GM12878 (cell line): ENCODE results near the gene RETNLB. TPM values are rescaled to one million over a fixed set of nuclear protein-coding genes. Genes with fewer than 3 reads are reported as not detected.

Source experiments
- ATAC-seq: fragments of 200-7000 bp; cut with Tn5 transposase; 3 replicates; pipeline ENCODE4 v1.9.1; 2020; ENCODE audit warnings: mild to moderate bottlenecking, moderate library complexity
- BruUV-seq: library from RNA; stranded (reverse); fragments of 400-500 nt; replicated peaks from 2 replicates; lab custom pipeline; 2021; lab: Mats Ljungman, UMichigan
- CTCF ChIA-PET: fragments of 300-600 bp; sonication (Branson Sonifier 250); formaldehyde crosslinking; extraction: SDS; loops from one replicate; lab custom pipeline; 2021; ENCODE audit warnings: inconsistent platforms; lab: Yijun Ruan, JAX
- POLR2A ChIA-PET: fragments of 350-600 bp; formaldehyde crosslinking; extraction: SDS; loops from one replicate; lab custom pipeline; 2021; ENCODE audit warnings: inconsistent platforms; lab: Charles Lee
- RAD21 ChIA-PET: fragments of 300-600 bp; sonication (Branson Sonifier 250); formaldehyde crosslinking; loops from one replicate; lab custom pipeline; 2023; ENCODE audit warnings: antibody characterized with exemption; ENCODE audit not compliant: unreplicated experiment; lab: Charles Lee
- SMC1A ChIA-PET: fragments of 300-600 bp; sonication (Branson Sonifier 250); formaldehyde crosslinking; loops from one replicate; lab custom pipeline; 2023; ENCODE audit not compliant: unreplicated experiment, uncharacterized antibody; lab: Charles Lee
- DNase-seq: peaks from one replicate; pipeline ENCODE4 v3.0.0-alpha.2; 2011; ENCODE audit warnings: low read depth, low spot score
- FAIRE-seq: peaks from 3 replicates; lab custom pipeline; 2011; peaks lifted over from hg19 to GRCh38; lab: Jason Lieb, UNC
- H2AFZ ChIP-seq: 2 replicates; pipeline ENCODE4 v1.6.0; 2011; ENCODE audit warnings: low read depth, low read length, control low read depth; ENCODE audit not compliant: control insufficient read depth
- H3K27ac ChIP-seq: 2 replicates; pipeline ENCODE4 v1.5.1; 2011; ENCODE audit warnings: control low read depth; ENCODE audit not compliant: control insufficient read depth, insufficient read depth
- H3K27me3 ChIP-seq, 2 experiments: replicated peaks in 1 of 2; 2 replicates each; pipeline versions ENCODE4 v1.6.0 to v1.6.1; 2011; ENCODE audit warnings: low read length in 1 of 2; ENCODE audit not compliant: control insufficient read depth in 2 of 2, insufficient read depth in 2 of 2
- H3K36me3 ChIP-seq, 2 experiments: 2 replicates each; pipeline ENCODE4 v1.5.1; 2011; ENCODE audit warnings: low read length in 1 of 2; ENCODE audit not compliant: control insufficient read depth in 2 of 2, insufficient read depth in 2 of 2
- H3K4me1 ChIP-seq: 2 replicates; pipeline ENCODE4 v1.6.1; 2011; ENCODE audit warnings: mild to moderate bottlenecking, low read length, moderate library complexity, mixed read lengths; ENCODE audit not compliant: control insufficient read depth, insufficient read depth
- H3K4me2 ChIP-seq: 2 replicates; pipeline ENCODE4 v1.6.0; 2011; ENCODE audit warnings: control low read depth; ENCODE audit not compliant: control insufficient read depth, insufficient read depth
- H3K4me3 ChIP-seq: fragments of 200-600 bp; sonication (generic); 2 replicates; pipeline ENCODE4 v1.5.1; 2016
- H3K79me2 ChIP-seq: 2 replicates; pipeline ENCODE4 v1.6.0; 2011; ENCODE audit warnings: low read length; ENCODE audit not compliant: control insufficient read depth, insufficient read depth
- H3K9ac ChIP-seq: 2 replicates; pipeline ENCODE4 v1.8.0; 2011; ENCODE audit warnings: low read length, control low read depth, mixed read lengths; ENCODE audit not compliant: control insufficient read depth, insufficient read depth
- H3K9me3 ChIP-seq: replicated peaks from 3 replicates; pipeline ENCODE4 v1.5.1; 2011; ENCODE audit warnings: mild to moderate bottlenecking, low read length; ENCODE audit not compliant: control insufficient read depth, insufficient read depth
- H4K20me1 ChIP-seq: 2 replicates; pipeline ENCODE4 v1.6.0; 2011; ENCODE audit not compliant: control insufficient read depth, insufficient read depth
- ATF7 ChIP-seq: fragments of 450-650 bp; IDR thresholded peaks from 2 replicates; pipeline ENCODE4 v1.6.1; 2016; ENCODE audit warnings: low read depth, mild to moderate bottlenecking
- BACH1 ChIP-seq: fragments of 450-650 bp; IDR thresholded peaks from 2 replicates; pipeline ENCODE4 v1.6.1; 2017; ENCODE audit warnings: mild to moderate bottlenecking, borderline replicate concordance
- CEBPZ ChIP-seq: fragments of 150-350 bp; IDR thresholded peaks from 2 replicates; pipeline ENCODE4 v1.6.1; 2016; ENCODE audit warnings: low read depth, low read length
- CTCF ChIP-seq, 3 experiments: IDR thresholded peaks in 2 of 3; conservative IDR thresholded peaks in 1 of 3; 2 replicates each; pipeline ENCODE4 v1.5.1; 2011; ENCODE audit warnings: low read depth in 3 of 3, low read length in 3 of 3, mild to moderate bottlenecking in 3 of 3, control low read depth in 2 of 3, moderate library complexity in 2 of 3, inconsistent platforms in 1 of 3, mixed read lengths in 1 of 3; ENCODE audit not compliant: control insufficient read depth in 2 of 3, insufficient read depth in 1 of 3; ENCODE audit errors: extremely low read depth in 1 of 3
- ESRRA ChIP-seq: IDR thresholded peaks from 2 replicates; pipeline ENCODE4 v1.6.1; 2012; ENCODE audit warnings: mild to moderate bottlenecking, low read length, improper control_type of control experiment
- PML ChIP-seq: IDR thresholded peaks from 2 replicates; pipeline ENCODE4 v1.6.1; 2012; ENCODE audit warnings: low read length, inconsistent platforms
- ZNF217 ChIP-seq: fragments of 450-650 bp; IDR thresholded peaks from 2 replicates; pipeline ENCODE4 v1.6.1; 2017; ENCODE audit warnings: antibody characterized with exemption, mild to moderate bottlenecking
- WGBS: methylation state at CpG from one replicate; pipeline ENCODE4 v1.1.6; 2016; ENCODE audit warnings: low lambda C conversion rate; ENCODE audit not compliant: insufficient replicate concordance, insufficient coverage; ENCODE audit errors: missing lambda C conversion rate; 5-methylcytosine and 5-hydroxymethylcytosine counted together
- in situ Hi-C: fragments of 300-500 bp; cut with MboI; formaldehyde crosslinking; loops from 9 replicates; pipeline ENCODE4 v1.14.3; 2018; ENCODE audit warnings: mixed read lengths
- intact Hi-C: fragments of 100-400 bp; cut with micrococcal nuclease; formaldehyde crosslinking; loops from one replicate; pipeline ENCODE4 v1.14.2; 2022; ENCODE audit not compliant: unreplicated experiment
- polyA plus RNA-seq, 11 experiments: library from polyadenylated mRNA; depleted of rRNA in 4 of 11; unstranded in 6 of 11; stranded (reverse) in 5 of 11; fragments of >200 nt; fragmentation: Nextera tagmentation in 4 of 11; fragmentation: Illumina TruSeq in 1 of 11; extraction: Ambion mirVana in 4 of 11; extraction: Trizol in 1 of 11; gene quantifications; 1 replicate in 1 of 11; 2 replicates in 10 of 11; pipeline versions ENCODE4 v1.2.1 to v1.2.3, GENCODE V29; 2011 to 2016; ENCODE audit warnings: inconsistent platforms in 2 of 11, missing spikeins in 2 of 11, low read depth in 1 of 11
- total RNA-seq, 4 experiments: library from RNA; depleted of rRNA in 3 of 4; stranded (reverse); fragments of >200 nt in 3 of 4; fragmentation: Illumina TruSeq in 1 of 4; extraction: Trizol in 1 of 4; gene quantifications; 2 replicates each; pipeline versions ENCODE4 v1.2.1 to v1.2.3, GENCODE V29; 2013 to 2021

RETNLB gene
- total and polyA plus RNA-seq, 10 of the 15 experiments (the other 5 are each of a cell fraction or from before 2014, with no cell fraction given) = not detected

GRCh38 chr3:108722724-108723123 lies 34.5 kb downstream of the RETNLB start:
- RAD21 ChIA-PET = no interaction called here
- SMC1A ChIA-PET = no interaction called here
- POLR2A ChIA-PET = no interaction called here
- TF ChIP-seq PML = no peak
- TF ChIP-seq CEBPZ = no peak
- TF ChIP-seq ZNF217 = no peak
- TF ChIP-seq ESRRA = no peak
- TF ChIP-seq ATF7 = no peak
- no peak for TF ChIP-seq BACH1
- TF ChIP-seq CTCF (IDR thresholded peaks at IDR 0.05 in 2 of 3, conservative IDR thresholded peaks at IDR 0.05 in 1 of 3; ENCODE audit: control insufficient read depth in 2 of 3, extremely low read depth in 1 of 3, insufficient read depth in 1 of 3, low read depth in 3 of 3, low read length in 3 of 3) = no peak
- no peaks in the 10 kb centered on the region for H4K20me1 ChIP-seq
- intact Hi-C loops (no loop called here), in situ Hi-C loops (no loop called here)
- no peak for ATAC-seq
- no peak overlapping the region for H3K4me2 ChIP-seq
- H3K4me1 ChIP-seq = no peaks in the 10 kb centered on the region
- H2AFZ ChIP-seq = no peak overlapping the region
- no peak overlapping the region for H3K9ac ChIP-seq
- no peak overlapping the region for H3K4me3 ChIP-seq
- H3K79me2 ChIP-seq = no peaks in the 10 kb centered on the region
- H3K27ac ChIP-seq = no peak overlapping the region
- 44% methylated on average over 1 of the region's 1 CpG for WGBS
- no peaks in the 10 kb centered on the region for H3K9me3 ChIP-seq
- CTCF ChIA-PET = no interaction called here
- no peak for DNase-seq
- no peaks in the 10 kb centered on the region for H3K27me3 ChIP-seq
- H3K36me3 ChIP-seq = no peaks in the 10 kb centered on the region
- FAIRE-seq = no peak
- BruUV-seq = no TSS peak
